HG02588 (cell line): Measurements from ENCODE around the gene SLC35G3.
"Not testable (repeated sequence)": the region's sequence is repeated elsewhere in the genome, so short reads cannot be mapped to it uniquely, and the experiment has no call there.

ENCODE experiments used
- ATAC-seq: cut with Tn5 transposase; IDR thresholded peaks from one replicate; pipeline ENCODE4 v1.9.1; 2021; ENCODE audit warnings: mild to moderate bottlenecking, moderate library complexity; ENCODE audit not compliant: unreplicated experiment

Gene SLC35G3

DNA sequence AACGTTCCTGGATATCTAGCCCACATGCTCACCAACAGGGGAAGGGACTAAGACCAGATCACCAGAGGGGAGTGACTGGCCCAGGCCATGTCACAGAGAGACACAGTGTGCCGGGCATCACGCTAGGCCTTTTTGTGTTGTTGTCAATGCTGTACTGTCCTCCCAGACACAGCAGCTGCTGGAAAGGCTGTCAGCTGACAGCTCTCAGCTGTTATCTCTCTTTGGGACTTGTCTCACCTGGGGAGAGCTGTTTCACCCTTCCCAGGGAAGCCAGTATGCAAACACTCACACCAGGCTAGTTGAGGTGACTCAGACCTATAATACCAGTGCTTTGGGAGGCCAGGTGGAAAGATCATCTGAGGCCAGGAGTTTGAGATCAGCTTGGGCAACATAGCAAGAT, 27.1 kb downstream of the SLC35G3 start:
- ATAC-seq = no peak

- ATAC-seq = no peak
Observed at GRCh38 chr17:35166526-35166925, 27.7 kb downstream of the SLC35G3 start.

GRCh38 chr17:35164716-35165115, 29.5 kb downstream of the SLC35G3 start:
- no peak for ATAC-seq

DNA sequence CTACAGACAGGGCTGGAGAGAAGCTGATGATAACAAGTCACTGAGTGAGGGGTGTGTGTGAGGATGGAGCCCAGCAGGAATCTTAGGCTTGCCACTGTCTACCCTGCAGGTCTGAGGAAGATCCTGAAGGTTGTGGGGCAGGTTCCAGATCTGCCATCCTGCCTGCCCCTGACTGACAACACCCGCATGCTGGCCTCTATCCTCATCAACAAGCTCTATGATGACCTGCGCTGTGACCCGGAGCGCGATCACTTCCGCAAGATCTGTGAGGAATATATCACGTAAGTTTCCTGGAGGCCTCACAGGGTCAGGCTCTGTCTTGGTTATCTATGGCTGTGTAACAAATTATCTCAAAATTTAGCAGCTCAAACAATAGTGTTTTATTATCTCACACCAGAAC, 30.3 kb downstream of the SLC35G3 start:
- no peak for ATAC-seq

GRCh38 chr17:35162755-35163154, 31.4 kb downstream of the SLC35G3 start:
- ATAC-seq = no peak

- ATAC-seq = no peak
Observed at GRCh38 chr17:35161281-35161761, 32.9 kb downstream of the SLC35G3 start.

- ATAC-seq = no peak
Observed at GRCh38 chr17:35160354-35161201, 33.6 kb downstream of the SLC35G3 start.

- ATAC-seq = no peak
Observed at GRCh38 chr17:35159940-35160339, 34.3 kb downstream of the SLC35G3 start.

DNA sequence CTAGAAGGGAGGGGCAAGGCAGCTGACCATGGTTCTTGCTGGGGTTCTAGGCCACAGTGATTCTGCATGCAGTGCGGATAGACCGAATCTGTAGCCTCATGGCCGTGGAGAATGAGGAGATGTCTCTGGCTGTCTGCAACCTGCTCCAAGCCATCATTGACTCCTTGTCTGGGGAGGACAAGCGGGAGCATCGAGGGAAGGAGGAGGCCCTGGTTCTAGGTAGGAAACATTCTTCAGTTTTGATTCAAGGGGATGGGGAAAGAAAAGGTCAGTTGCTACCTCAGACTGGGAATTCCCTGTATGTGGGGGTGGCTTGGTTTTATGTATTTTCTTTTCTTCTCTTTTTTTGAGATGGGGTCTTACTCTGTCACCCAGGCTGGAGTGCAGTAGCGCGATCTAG, 38.9 kb downstream of the SLC35G3 start:
- ATAC-seq = no peak

DNA sequence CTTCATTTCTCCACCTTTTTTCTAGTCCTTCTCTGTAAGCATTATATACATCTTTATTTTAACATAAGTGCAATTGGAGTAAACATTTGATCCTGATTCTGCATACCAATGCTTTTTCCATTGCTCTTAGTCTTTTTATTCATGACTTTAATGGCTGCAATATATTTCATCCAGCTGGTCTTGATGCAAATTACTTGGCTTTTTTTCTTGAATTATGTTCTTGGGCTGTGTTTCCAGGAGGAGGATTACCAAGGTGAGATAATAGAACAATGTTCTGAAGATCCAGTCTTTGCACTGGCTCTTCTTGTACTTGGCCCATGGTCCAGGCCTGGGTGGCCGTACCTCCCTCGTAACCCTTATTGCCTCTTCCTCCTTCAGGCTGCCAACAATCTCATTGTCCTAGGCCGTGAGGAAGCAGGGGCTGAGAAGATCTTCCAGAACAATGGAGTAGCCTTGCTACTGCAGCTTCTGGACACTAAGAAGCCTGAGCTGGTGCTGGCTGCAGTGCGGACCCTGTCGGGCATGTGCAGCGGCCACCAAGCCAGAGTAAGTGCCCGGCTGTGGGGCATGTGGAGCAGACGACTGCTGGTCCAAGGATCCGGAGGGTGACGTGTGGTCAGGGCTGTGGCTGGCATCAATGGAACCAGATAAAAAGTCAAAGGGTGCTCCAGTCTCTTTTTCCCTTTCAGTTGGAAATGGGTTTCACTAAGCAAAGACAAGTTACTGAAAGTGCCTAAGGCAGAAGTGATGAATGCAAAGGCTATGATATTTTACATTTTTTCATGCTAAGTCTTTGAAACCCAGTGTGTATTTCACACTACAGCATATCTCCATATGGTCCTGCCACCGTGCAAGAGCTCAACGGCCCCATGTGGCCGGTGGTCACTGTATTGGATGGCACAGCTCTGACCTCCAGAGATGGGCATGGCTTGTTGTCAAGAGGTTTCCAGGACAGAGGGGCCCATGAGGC, 39.7 kb downstream of the SLC35G3 start:
- no peak for ATAC-seq

- no peak for ATAC-seq
Observed at GRCh38 chr17:35152421-35153140, 41.6 kb downstream of the SLC35G3 start.

DNA sequence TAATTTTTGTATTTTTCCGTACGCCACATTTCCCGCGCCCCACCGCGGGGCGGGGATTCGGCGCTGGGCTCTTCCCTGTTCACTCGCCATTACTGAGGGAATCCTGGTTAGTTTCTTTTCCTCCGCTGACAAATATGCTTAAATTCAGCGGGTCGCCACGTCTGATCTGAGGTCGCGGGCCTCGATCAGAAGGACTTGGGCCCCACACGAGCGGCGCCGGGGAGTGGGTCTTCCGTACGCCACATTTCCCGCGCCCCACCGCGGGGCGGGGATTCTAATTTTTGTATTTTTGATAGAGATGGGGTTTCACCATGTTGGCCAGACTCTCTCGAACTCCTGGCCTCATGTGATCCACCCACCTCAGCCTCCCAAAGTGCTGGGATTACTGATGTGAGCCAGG, 43.1 kb downstream of the SLC35G3 start:
- not testable (repeated sequence) for ATAC-seq

GRCh38 chr17:35149941-35150340, 44.3 kb downstream of the SLC35G3 start:
- ATAC-seq = no peak

- no peak for ATAC-seq
Observed at GRCh38 chr17:35148144-35148543, 46.0 kb downstream of the SLC35G3 start.

- ATAC-seq = no peak
Observed at GRCh38 chr17:35147375-35147905, 46.8 kb downstream of the SLC35G3 start, which contains the start of gene UNC45B. Gene UNC45B (plus strand): TSS chr17:35147817. CDS start chr17:35148264, 447 bp downstream.

- no peak for ATAC-seq
Observed at GRCh38 chr17:35146214-35146833, 47.9 kb downstream of the SLC35G3 start.

DNA sequence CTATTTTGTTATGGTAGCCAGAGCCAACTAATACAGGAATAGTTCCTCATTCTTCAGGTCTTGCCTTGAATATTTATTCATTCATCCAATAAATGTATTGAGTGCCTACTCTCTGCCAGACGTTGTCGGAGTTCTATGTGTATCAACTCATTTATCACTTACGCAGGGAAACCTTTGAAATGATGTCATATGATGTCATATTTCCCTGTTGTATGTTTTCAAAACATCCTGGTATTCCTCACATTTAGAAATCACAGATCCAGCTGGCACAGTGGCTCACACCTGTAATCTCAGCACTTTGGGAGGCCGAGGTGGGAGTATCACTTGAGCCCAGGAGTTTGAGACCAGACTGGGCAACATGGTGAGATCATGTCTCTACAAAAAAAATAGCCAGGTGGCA, 49.4 kb downstream of the SLC35G3 start:
- ATAC-seq = no peak
